SU-DHL-6 (cell line): ENCODE results near the gene MBD5.

ENCODE experiments used
- EZH2phosphoT487 ChIP-seq: fragments of 200-600 bp; sonication (generic), shearing (Covaris generic); conservative IDR thresholded peaks from 2 replicates; pipeline ENCODE4 v1.6.1; 2018; ENCODE audit warnings: mild to moderate bottlenecking, antibody characterized with exemption, low read length, moderate library complexity, mixed read lengths
- TF ChIP-seq, protein P1 (sequence below): fragments of 200-600 bp; sonication (generic); IDR thresholded peaks from one replicate; pipeline ENCODE4 v1.5.1; 2017; ENCODE audit warnings: antibody characterized with exemption, mild to moderate bottlenecking, low read length, moderate library complexity; ENCODE audit not compliant: insufficient read depth, poor library complexity, severe bottlenecking

DNA sequence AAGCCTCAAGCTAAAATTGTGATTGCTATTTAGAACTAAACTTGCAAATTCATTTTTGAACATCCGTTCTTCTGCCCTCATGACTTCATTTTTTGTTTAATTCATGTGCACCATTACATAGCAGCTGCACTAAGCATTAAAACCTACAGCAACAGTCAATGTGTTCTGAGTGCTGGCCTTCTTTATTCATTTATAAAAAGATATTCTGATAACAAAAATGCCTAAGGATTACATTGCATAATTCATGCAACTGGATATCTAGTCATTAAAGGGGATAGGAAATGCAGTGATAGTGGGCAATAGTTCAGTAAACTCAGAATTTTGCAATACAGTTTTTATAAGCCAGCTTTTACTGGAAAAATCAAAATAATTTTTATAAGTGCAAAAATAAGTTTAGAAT, 329.3 kb downstream of the MBD5 start:
- TF ChIP-seq, protein P1, sequence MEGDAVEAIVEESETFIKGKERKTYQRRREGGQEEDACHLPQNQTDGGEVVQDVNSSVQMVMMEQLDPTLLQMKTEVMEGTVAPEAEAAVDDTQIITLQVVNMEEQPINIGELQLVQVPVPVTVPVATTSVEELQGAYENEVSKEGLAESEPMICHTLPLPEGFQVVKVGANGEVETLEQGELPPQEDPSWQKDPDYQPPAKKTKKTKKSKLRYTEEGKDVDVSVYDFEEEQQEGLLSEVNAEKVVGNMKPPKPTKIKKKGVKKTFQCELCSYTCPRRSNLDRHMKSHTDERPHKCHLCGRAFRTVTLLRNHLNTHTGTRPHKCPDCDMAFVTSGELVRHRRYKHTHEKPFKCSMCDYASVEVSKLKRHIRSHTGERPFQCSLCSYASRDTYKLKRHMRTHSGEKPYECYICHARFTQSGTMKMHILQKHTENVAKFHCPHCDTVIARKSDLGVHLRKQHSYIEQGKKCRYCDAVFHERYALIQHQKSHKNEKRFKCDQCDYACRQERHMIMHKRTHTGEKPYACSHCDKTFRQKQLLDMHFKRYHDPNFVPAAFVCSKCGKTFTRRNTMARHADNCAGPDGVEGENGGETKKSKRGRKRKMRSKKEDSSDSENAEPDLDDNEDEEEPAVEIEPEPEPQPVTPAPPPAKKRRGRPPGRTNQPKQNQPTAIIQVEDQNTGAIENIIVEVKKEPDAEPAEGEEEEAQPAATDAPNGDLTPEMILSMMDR, result no peak
- no peak for TF ChIP-seq EZH2phosphoT487
